Common myeloid progenitor, CD34-positive (primary cell): ENCODE results near the gene HK2. TPM values are rescaled to one million over a fixed set of nuclear protein-coding genes. Genes with fewer than 3 reads are reported as not detected.
"Not testable (repeated sequence)": the region's sequence is repeated elsewhere in the genome, so short reads cannot be mapped to it uniquely, and the experiment has no call there.

Experiments
- CTCF ChIA-PET: fragments of 350-600 bp; sonication (Branson Sonifier 250); formaldehyde crosslinking; loops from one replicate; lab custom pipeline; 2021; ENCODE audit warnings: antibody characterized with exemption; lab: Charles Lee
- POLR2A ChIA-PET: fragments of 350-600 bp; sonication (Branson Sonifier 250); formaldehyde crosslinking; loops from one replicate; lab custom pipeline; 2021; ENCODE audit warnings: antibody characterized with exemption; lab: Charles Lee
- DNase-seq, 3 donors: peaks; one replicate each; pipeline versions ENCODE4 v3.0.0 to v3.0.0-alpha.2; 2013
- H3K27ac ChIP-seq, 2 experiments: 1 replicate in 1 of 2; 2 replicates in 1 of 2; pipeline ENCODE4 v1.7.0; 2013; ENCODE audit warnings: inconsistent platforms in 2 of 2, low read length in 2 of 2, mild to moderate bottlenecking in 2 of 2, low read depth in 1 of 2, moderate library complexity in 1 of 2; ENCODE audit not compliant: severe bottlenecking in 2 of 2, insufficient read depth in 1 of 2, poor library complexity in 1 of 2
- H3K27me3 ChIP-seq, 5 experiments: replicated peaks in 2 of 5; 1 replicate in 3 of 5; 2 replicates in 2 of 5; pipeline versions ENCODE4 v1.6.1 to v1.7.0; 2013; ENCODE audit warnings: low read length in 4 of 5, mild to moderate bottlenecking in 2 of 5, moderate library complexity in 2 of 5, inconsistent platforms in 1 of 5; ENCODE audit not compliant: insufficient read depth in 5 of 5, control insufficient read depth in 4 of 5
- H3K36me3 ChIP-seq, 4 experiments: 1 replicate in 2 of 4; 2 replicates in 2 of 4; pipeline versions ENCODE4 v1.6.1 to v1.7.0; 2013; ENCODE audit warnings: low read length in 3 of 4, control low read depth in 1 of 4, mild to moderate bottlenecking in 1 of 4; ENCODE audit not compliant: control insufficient read depth in 4 of 4, insufficient read depth in 4 of 4
- H3K4me1 ChIP-seq, 4 experiments: 1 replicate in 3 of 4; 2 replicates in 1 of 4; pipeline versions ENCODE4 v1.6.1 to v1.7.1; 2013; ENCODE audit warnings: low read length in 3 of 4, mild to moderate bottlenecking in 3 of 4, control low read depth in 1 of 4, inconsistent platforms in 1 of 4, moderate library complexity in 1 of 4; ENCODE audit not compliant: control insufficient read depth in 4 of 4, insufficient read depth in 4 of 4; ENCODE audit errors: control extremely low read depth in 1 of 4
- H3K4me3 ChIP-seq, 7 experiments: 1 replicate in 4 of 7; 2 replicates in 3 of 7; pipeline versions ENCODE4 v1.5.1 to v1.7.0; 2013; ENCODE audit warnings: mild to moderate bottlenecking in 7 of 7, low read length in 6 of 7, moderate library complexity in 6 of 7, inconsistent platforms in 2 of 7, low read depth in 2 of 7, control low read depth in 1 of 7; ENCODE audit not compliant: insufficient read depth in 4 of 7, control insufficient read depth in 1 of 7; ENCODE audit errors: extremely low read depth in 1 of 7
- H3K9me3 ChIP-seq, 5 experiments: 1 replicate in 4 of 5; 2 replicates in 1 of 5; pipeline versions ENCODE4 v1.6.1 to v1.7.1; 2013; ENCODE audit warnings: low read length in 4 of 5, mild to moderate bottlenecking in 2 of 5, inconsistent platforms in 1 of 5, low read depth in 1 of 5, moderate library complexity in 1 of 5; ENCODE audit not compliant: control insufficient read depth in 4 of 5, insufficient read depth in 2 of 5; ENCODE audit errors: control extremely low read depth in 1 of 5
- WGBS: methylation state at CpG from one replicate; pipeline ENCODE4 v1.1.5; 2013; ENCODE audit not compliant: insufficient coverage; 5-methylcytosine and 5-hydroxymethylcytosine counted together
- polyA plus RNA-seq: library from polyadenylated mRNA; unstranded; fragments of 120-200 nt; gene quantifications from one replicate; pipeline ENCODE4 v1.2.1, GENCODE V29; 2013

HK2 gene
- polyA plus RNA-seq, result 15.0 TPM

- CTCF ChIA-PET, result interaction anchor here (1.0 to 4.3 kb wide), 8 partner anchors 10 to 71 kb away, joined by 3 to 49 read pairs (median 4); no protein-coding TSS in a partner anchor
- Histone ChIP-seq H3K27ac (peak within 1 kb of the TSS in 1 of 2 experiments; percentile 66), H3K9me3 (no peaks in the 10 kb centered on the region), H3K4me1 (peaks cover 25 to 59% (median 50%) of the 10 kb centered on the region in 4 experiments), H3K36me3 (no peaks in the 10 kb centered on the region), H3K4me3 (peak within 1 kb of the TSS; percentile 68 to 90 (median 78)), H3K27me3 (no peaks in the 10 kb centered on the region)
- WGBS, result 14% methylated on average over 50 of the region's 67 CpGs
- DNase-seq, result peak; percentile 89 to 94 (median 92)
- POLR2A ChIA-PET, result interaction anchor here (0.5 kb wide), 1 partner anchor 98 kb away, joined by 3 read pairs; no protein-coding TSS in a partner anchor
These were observed at the start of gene HK2 for GRCh38 chr2:74833418-74834233. Gene HK2, plus strand, starts transcription at chr2:74834127. Its CDS starts 454 bp downstream, at chr2:74834581.

- H3K27ac ChIP-seq, result no peak overlapping the region
- H3K9me3 ChIP-seq, result peaks cover 0 to 19% (median 0%) of the 10 kb centered on the region in 5 experiments
- CTCF ChIA-PET, result interaction anchor here (1.2 kb wide), 1 partner anchor 25 kb away, joined by 3 read pairs; no protein-coding TSS in a partner anchor
- no peak overlapping the region for H3K4me3 ChIP-seq
- 73% methylated on average over 2 of the region's 2 CpGs for WGBS
- POLR2A ChIA-PET, result no interaction called here
- H3K36me3 ChIP-seq, result no peaks in the 10 kb centered on the region
- DNase-seq, result no peak
- no peaks in the 10 kb centered on the region for H3K27me3 ChIP-seq
- H3K4me1 ChIP-seq, result no peaks in the 10 kb centered on the region
These were observed 44.7 kb upstream of the HK2 start for GRCh38 chr2:74789271-74789670.

GRCh38 chr2:74792282-74792681, 41.6 kb upstream of the HK2 start:
- H3K9me3 ChIP-seq, result peaks cover 0 to 19% (median 0%) of the 10 kb centered on the region in 5 experiments
- H3K4me3 ChIP-seq, result no peak overlapping the region
- WGBS, result 80% methylated on average over 1 of the region's 5 CpGs
- ChIA-PET POLR2A (no interaction called here), CTCF (no interaction called here)
- no peak for DNase-seq
- H3K36me3 ChIP-seq, result no peaks in the 10 kb centered on the region
- H3K27me3 ChIP-seq, result no peaks in the 10 kb centered on the region
- H3K4me1 ChIP-seq, result no peaks in the 10 kb centered on the region
- H3K27ac ChIP-seq, result no peak overlapping the region

- H3K4me3 ChIP-seq, H3K4me1 ChIP-seq, H3K9me3 ChIP-seq, CTCF ChIA-PET, H3K36me3 ChIP-seq, H3K27me3 ChIP-seq, POLR2A ChIA-PET, H3K27ac ChIP-seq, DNase-seq: not testable (repeated sequence)
- WGBS, result no CpG with 5 or more reads among the region's 2 CpGs
These were observed 39.0 kb upstream of the HK2 start for GRCh38 chr2:74794878-74795277.

GRCh38 chr2:74806355-74806839, 27.5 kb upstream of the HK2 start:
- no peaks in the 10 kb centered on the region for H3K27me3 ChIP-seq
- H3K4me3 ChIP-seq, result no peak overlapping the region
- H3K9me3 ChIP-seq, result no peaks in the 10 kb centered on the region
- DNase-seq, result no peak
- ChIA-PET CTCF (no interaction called here), POLR2A (no interaction called here)
- H3K27ac ChIP-seq, result no peak overlapping the region
- WGBS, result 95% methylated on average over 4 of the region's 5 CpGs
- H3K4me1 ChIP-seq, result no peaks in the 10 kb centered on the region
- H3K36me3 ChIP-seq, result no peaks in the 10 kb centered on the region

GRCh38 chr2:74806920-74807319, 27.0 kb upstream of the HK2 start:
- ChIA-PET POLR2A (no interaction called here), CTCF (no interaction called here)
- Histone ChIP-seq H3K9me3 (no peaks in the 10 kb centered on the region), H3K4me1 (no peaks in the 10 kb centered on the region), H3K27me3 (no peaks in the 10 kb centered on the region), H3K36me3 (no peaks in the 10 kb centered on the region), H3K27ac (no peak overlapping the region), H3K4me3 (no peak overlapping the region)
- no peak for DNase-seq
- 100% methylated on average over 1 of the region's 6 CpGs for WGBS
